ENCODE measurements around the gene OR2C1. TPM values are rescaled to one million over a fixed set of nuclear protein-coding genes. Genes with fewer than 3 reads are reported as not detected.

OR2C1 gene
- total RNA-seq, 1 experiment from 2014 or later = not detected

DNA sequence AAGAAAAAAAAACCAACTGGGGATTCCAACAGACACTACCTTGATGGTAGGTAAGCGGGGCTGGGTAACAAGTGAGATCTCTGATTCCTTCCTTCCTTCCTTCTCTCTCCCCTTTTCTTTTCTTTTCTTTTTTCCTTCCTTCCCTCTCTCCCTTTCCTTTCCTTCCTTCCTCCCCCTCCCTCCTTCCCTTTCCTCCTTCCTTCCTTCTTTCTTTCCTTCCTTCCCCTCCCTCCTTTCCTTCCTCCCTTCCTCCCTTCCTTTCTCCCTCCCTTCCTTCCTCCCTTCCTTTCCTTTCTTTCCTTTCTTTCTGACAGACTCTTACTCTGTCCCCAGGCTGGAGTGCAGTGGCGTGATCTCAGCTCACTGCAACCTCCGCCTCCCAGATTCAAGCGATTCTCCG, 20.0 kb downstream of the OR2C1 start:
- no peak overlapping the region for H3K4me2 ChIP-seq (ENCODE audit: insufficient read depth, insufficient read length, low read length)

More for the DNA sequence above, 20.0 kb downstream of the OR2C1 start:
- no peaks in the 10 kb centered on the region for H3K4me1 Mint-ChIP-seq
- Histone ChIP-seq H3K23ac (ENCODE audit: insufficient read length, low read depth, low read length) (no peak overlapping the region), H3K56ac (ENCODE audit: insufficient read length, low read depth, low read length) (no peak overlapping the region), H2BK15ac (ENCODE audit: low read depth, low read length) (no peak overlapping the region), H3K4ac (ENCODE audit: low read depth, low read length) (no peak overlapping the region), H3K18ac (ENCODE audit: insufficient read length, low read depth, low read length) (no peak overlapping the region), H2AFZ (ENCODE audit: low read length) (no peak overlapping the region), H4K91ac (ENCODE audit: insufficient read length, low read depth, low read length) (no peak overlapping the region), H4K5ac (ENCODE audit: insufficient read length, low read depth, low read length) (no peak overlapping the region), H4K8ac (replicated peaks; ENCODE audit: insufficient read length, low read depth, low read length) (no peak overlapping the region), H3K27me3 (ENCODE audit: insufficient read depth, low read length) (no peaks in the 10 kb centered on the region), H3K23me2 (ENCODE audit: insufficient read length, low read depth, low read length, poor library complexity, severe bottlenecking) (no peaks in the 10 kb centered on the region), H3K9me3 (ENCODE audit: control insufficient read depth, low read depth, low read length) (peaks cover 17% of the 10 kb centered on the region), H3K27ac (ENCODE audit: insufficient read length, low read depth, low read length) (no peak overlapping the region), H2BK20ac (ENCODE audit: low read depth, low read length, poor library complexity, severe bottlenecking) (no peak overlapping the region), H3K14ac (ENCODE audit: insufficient read depth, low read length) (no peak overlapping the region), H3K4me1 (ENCODE audit: insufficient read depth, low read length) (no peaks in the 10 kb centered on the region), H3K79me2 (ENCODE audit: insufficient read depth, low read length) (no peaks in the 10 kb centered on the region), H4K20me1 (ENCODE audit: control insufficient read depth, insufficient read depth, insufficient read length) (no peaks in the 10 kb centered on the region), H2BK120ac (ENCODE audit: low read depth, low read length, poor library complexity, severe bottlenecking) (no peak overlapping the region), H3K9ac (ENCODE audit: extremely low read depth, insufficient read length, low read length) (no peak overlapping the region), H2BK5ac (ENCODE audit: insufficient read length, low read length) (no peak overlapping the region), H3K79me1 (ENCODE audit: insufficient read depth, low read depth, low read length, poor library complexity, severe bottlenecking) (no peaks in the 10 kb centered on the region), H3T11ph (ENCODE audit: low read length) (no peak overlapping the region), H2AK5ac (ENCODE audit: insufficient read length, low read length) (no peak overlapping the region), H2BK12ac (ENCODE audit: insufficient read length, low read depth, low read length) (no peak overlapping the region)
- no peak overlapping the region for H3K4me3 Mint-ChIP-seq
- TF ChIP-seq, protein P1, sequence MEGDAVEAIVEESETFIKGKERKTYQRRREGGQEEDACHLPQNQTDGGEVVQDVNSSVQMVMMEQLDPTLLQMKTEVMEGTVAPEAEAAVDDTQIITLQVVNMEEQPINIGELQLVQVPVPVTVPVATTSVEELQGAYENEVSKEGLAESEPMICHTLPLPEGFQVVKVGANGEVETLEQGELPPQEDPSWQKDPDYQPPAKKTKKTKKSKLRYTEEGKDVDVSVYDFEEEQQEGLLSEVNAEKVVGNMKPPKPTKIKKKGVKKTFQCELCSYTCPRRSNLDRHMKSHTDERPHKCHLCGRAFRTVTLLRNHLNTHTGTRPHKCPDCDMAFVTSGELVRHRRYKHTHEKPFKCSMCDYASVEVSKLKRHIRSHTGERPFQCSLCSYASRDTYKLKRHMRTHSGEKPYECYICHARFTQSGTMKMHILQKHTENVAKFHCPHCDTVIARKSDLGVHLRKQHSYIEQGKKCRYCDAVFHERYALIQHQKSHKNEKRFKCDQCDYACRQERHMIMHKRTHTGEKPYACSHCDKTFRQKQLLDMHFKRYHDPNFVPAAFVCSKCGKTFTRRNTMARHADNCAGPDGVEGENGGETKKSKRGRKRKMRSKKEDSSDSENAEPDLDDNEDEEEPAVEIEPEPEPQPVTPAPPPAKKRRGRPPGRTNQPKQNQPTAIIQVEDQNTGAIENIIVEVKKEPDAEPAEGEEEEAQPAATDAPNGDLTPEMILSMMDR (conservative IDR thresholded peaks at IDR 0.05) = no peak
- peaks cover 67 to 75% of the 10 kb centered on the region in 2 experiments for H3K9me3 Mint-ChIP-seq
- H3K27me3 Mint-ChIP-seq (ENCODE audit: low read depth) = peaks cover 16% of the 10 kb centered on the region
- DNase-seq = no peak
- H3K27ac Mint-ChIP-seq = no peak overlapping the region
- no CpG with 5 or more reads among the region's 5 CpGs for WGBS (ENCODE audit: extremely low coverage, insufficient read length, low lambda C conversion rate)
- peaks cover 4 to 17% (median 11%) of the 10 kb centered on the region in 3 experiments; a peak in 6 of 7 replicates for H3K36me3 Mint-ChIP-seq (ENCODE audit: insufficient read depth in 1 of 3, low read depth in 3 of 3)

Data from H9 (cell line).